ENCODE data around the gene ELMO2. TPM values are rescaled to one million over a fixed set of nuclear protein-coding genes. Genes with fewer than 3 reads are reported as not detected.
A peak's percentile ranks its signal among the peaks of the same experiment; 100 is the strongest.

The ELMO2 gene
- total RNA-seq, 1 donor from 2014 or later = 79.6 TPM

DNA sequence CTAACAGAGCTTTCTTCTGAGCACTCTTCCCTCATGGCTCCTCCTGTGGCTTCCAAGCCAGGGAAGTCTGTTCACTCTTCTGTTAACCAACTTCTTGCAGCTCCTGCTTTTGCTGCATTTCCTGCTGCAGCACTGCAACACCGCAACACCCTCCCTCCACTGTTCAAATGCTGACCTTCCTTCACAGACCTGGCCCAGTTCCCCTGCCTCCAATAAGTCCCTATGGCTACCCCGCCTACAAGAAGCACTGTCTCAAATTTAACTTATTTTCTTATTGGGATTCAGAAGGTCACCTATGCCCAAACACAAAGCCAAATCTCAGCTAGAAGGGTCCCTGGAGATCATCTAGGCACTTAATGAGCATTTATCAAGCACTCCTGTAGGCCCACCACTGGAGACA is 44.6 kb downstream of the ELMO2 start:
- no peak overlapping the region for H3K27ac Mint-ChIP-seq
- H3K4me3 Mint-ChIP-seq (ENCODE audit: low read depth) = peak overlapping the region; percentile 1
- H3K27me3 Mint-ChIP-seq = no peaks in the 10 kb centered on the region
- DNase-seq (ENCODE audit: low spot score, unreplicated experiment) = no peak
- TF ChIP-seq, protein P1, sequence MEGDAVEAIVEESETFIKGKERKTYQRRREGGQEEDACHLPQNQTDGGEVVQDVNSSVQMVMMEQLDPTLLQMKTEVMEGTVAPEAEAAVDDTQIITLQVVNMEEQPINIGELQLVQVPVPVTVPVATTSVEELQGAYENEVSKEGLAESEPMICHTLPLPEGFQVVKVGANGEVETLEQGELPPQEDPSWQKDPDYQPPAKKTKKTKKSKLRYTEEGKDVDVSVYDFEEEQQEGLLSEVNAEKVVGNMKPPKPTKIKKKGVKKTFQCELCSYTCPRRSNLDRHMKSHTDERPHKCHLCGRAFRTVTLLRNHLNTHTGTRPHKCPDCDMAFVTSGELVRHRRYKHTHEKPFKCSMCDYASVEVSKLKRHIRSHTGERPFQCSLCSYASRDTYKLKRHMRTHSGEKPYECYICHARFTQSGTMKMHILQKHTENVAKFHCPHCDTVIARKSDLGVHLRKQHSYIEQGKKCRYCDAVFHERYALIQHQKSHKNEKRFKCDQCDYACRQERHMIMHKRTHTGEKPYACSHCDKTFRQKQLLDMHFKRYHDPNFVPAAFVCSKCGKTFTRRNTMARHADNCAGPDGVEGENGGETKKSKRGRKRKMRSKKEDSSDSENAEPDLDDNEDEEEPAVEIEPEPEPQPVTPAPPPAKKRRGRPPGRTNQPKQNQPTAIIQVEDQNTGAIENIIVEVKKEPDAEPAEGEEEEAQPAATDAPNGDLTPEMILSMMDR (IDR thresholded peaks at IDR 0.05; ENCODE audit: unreplicated experiment) = no peak
- peaks cover 19% of the 10 kb centered on the region for H3K4me1 Mint-ChIP-seq (ENCODE audit: low read depth)
- no peaks in the 10 kb centered on the region for H3K9me3 Mint-ChIP-seq (ENCODE audit: low read depth)
- H3K36me3 Mint-ChIP-seq (ENCODE audit: insufficient read depth) = peaks cover 9% of the 10 kb centered on the region

DNA sequence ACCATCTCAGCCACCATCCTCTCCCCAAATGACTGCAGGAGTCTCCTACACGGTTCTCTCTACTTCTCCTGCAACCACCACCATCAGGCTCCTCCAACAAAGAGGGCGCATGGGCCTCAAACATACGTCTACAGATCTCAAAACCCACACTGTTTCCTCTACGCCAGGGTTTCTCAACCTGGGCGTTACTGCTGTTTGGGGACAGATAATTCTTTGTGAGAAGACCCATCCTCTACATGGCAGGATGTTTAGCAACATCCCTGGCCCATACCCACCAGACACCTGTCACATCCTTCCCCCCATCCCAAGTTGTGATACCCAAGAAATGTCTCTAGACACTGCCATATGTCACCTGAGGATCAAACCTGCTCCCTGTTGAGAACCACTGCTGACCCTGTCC is 45.0 kb downstream of the ELMO2 start:
- no peak for DNase-seq (ENCODE audit: low spot score, unreplicated experiment)
- H3K36me3 Mint-ChIP-seq (ENCODE audit: insufficient read depth) = peaks cover 9% of the 10 kb centered on the region
- H3K9me3 Mint-ChIP-seq (ENCODE audit: low read depth) = no peaks in the 10 kb centered on the region
- TF ChIP-seq, protein P1 (IDR thresholded peaks at IDR 0.05; ENCODE audit: unreplicated experiment) = no peak
- no peaks in the 10 kb centered on the region for H3K27me3 Mint-ChIP-seq
- no peak overlapping the region for H3K4me3 Mint-ChIP-seq (ENCODE audit: low read depth)
- H3K4me1 Mint-ChIP-seq (ENCODE audit: low read depth) = peaks cover 19% of the 10 kb centered on the region
- H3K27ac Mint-ChIP-seq = peak overlapping the region; percentile 15

DNA sequence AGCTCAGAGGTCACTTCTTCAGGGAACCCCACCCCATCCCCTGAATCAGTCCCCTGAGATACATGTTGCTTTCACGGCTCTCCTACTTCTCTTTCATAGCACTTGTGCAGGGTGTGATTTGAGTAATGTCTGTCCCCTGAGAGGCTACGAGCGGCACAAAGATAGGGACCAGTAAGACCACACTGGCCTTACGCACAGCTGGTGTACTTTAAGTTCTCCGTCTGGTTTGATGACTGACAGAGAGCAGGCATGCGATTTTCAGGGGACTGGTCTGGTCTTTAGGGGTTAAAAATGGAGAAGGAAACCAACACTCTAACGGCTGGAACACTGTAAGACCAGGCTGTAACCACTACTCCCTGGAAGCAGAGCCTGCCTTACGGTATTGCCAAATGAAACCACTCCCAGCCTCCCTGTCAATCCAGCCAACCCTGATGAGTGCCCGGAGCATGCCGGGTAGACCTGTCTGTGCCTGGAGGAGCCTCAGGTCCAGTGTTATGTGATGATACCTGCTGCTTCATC is 47.1 kb downstream of the ELMO2 start:
- Mint-ChIP-seq H3K27me3 (no peaks in the 10 kb centered on the region), H3K27ac (peak overlapping the region; percentile 46), H3K9me3 (ENCODE audit: low read depth) (no peaks in the 10 kb centered on the region), H3K36me3 (ENCODE audit: insufficient read depth) (peaks cover 6% of the 10 kb centered on the region), H3K4me1 (ENCODE audit: low read depth) (peaks cover 11% of the 10 kb centered on the region), H3K4me3 (ENCODE audit: low read depth) (no peak overlapping the region)
- no peak for DNase-seq (ENCODE audit: low spot score, unreplicated experiment)
- TF ChIP-seq, protein P1 (IDR thresholded peaks at IDR 0.05; ENCODE audit: unreplicated experiment) = no peak

DNA sequence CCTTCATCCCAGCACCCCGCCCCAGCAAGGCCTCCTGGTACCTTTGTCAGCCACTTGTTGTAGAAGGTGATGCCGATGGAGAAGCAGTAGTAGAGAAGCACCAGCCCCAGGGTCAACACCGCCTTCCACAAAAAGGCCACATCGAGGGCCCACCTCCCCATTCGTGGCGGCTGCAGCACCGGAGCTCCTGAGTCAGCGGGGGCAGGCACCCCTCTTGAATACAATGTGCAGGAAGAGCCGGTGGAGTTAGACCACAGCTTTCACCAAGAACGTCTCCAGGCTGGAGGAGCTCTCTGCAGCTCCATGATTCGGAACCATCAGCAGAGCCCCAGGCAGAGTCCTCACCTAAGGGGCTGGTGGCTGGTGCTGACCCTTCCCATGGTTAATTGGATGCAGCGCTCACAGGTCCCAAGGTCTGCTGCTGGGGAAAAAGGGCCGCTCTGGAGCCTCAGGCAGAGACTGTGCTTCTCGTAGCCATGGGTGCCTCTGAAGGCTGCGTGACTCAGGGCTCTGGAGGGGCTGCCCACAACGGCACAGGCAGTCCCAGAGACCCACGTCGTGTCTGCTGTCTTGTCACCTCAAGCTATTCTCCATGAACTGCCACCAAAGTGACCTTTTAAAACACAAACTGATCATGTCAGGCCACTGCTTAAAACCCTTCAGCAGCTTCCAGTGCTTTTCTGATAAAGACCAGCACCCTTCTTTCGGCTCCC is 47.9 kb downstream of the ELMO2 start:
- no peak overlapping the region for H3K27ac Mint-ChIP-seq
- no peak for DNase-seq (ENCODE audit: low spot score, unreplicated experiment)
- no peaks in the 10 kb centered on the region for H3K27me3 Mint-ChIP-seq
- no peaks in the 10 kb centered on the region for H3K9me3 Mint-ChIP-seq (ENCODE audit: low read depth)
- H3K36me3 Mint-ChIP-seq (ENCODE audit: insufficient read depth) = peaks cover 6% of the 10 kb centered on the region
- H3K4me3 Mint-ChIP-seq (ENCODE audit: low read depth) = no peak overlapping the region
- TF ChIP-seq, protein P1 (IDR thresholded peaks at IDR 0.05; ENCODE audit: unreplicated experiment) = no peak
- peaks cover 7% of the 10 kb centered on the region for H3K4me1 Mint-ChIP-seq (ENCODE audit: low read depth)

DNA sequence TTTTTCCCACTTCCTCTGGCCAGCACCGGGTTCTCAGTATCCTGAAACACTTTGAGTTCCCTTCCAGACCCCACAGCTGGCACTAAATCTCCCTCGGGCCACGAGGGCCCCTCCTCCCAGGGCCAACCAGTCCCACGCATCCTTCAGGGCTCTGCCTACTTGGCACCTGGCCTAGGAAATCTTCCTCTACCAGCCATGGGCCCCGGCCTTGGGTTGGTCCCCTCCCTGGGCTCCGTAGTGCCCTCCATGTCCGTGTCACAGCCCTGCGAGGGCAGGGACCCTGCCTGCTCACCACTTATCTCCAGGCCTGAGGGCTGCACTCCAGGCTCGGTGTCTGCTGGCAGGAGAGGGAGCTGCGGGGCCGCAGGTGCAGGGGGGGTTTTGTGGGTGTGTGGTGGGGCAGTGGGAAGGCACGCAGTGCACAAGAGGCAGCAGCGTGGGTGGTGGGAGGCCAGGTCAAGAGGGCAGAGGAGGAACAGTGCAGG is 49.3 kb downstream of the ELMO2 start:
- no peak overlapping the region for H3K4me3 Mint-ChIP-seq (ENCODE audit: low read depth)
- no peak overlapping the region for H3K27ac Mint-ChIP-seq
- H3K27me3 Mint-ChIP-seq = no peaks in the 10 kb centered on the region
- H3K36me3 Mint-ChIP-seq (ENCODE audit: insufficient read depth) = peaks cover 6% of the 10 kb centered on the region
- no peak for DNase-seq (ENCODE audit: low spot score, unreplicated experiment)
- H3K9me3 Mint-ChIP-seq (ENCODE audit: low read depth) = no peaks in the 10 kb centered on the region
- TF ChIP-seq, protein P1 (IDR thresholded peaks at IDR 0.05; ENCODE audit: unreplicated experiment) = no peak
- H3K4me1 Mint-ChIP-seq (ENCODE audit: low read depth) = peaks cover 2% of the 10 kb centered on the region

Measured in progenitor cell of endocrine pancreas (in vitro differentiated cells).